ENCODE measurements around the gene LHPP. TPM values are rescaled to one million over a fixed set of nuclear protein-coding genes. Genes with fewer than 3 reads are reported as not detected.

Gene LHPP
- total RNA-seq, 1 donor from 2014 or later, result 24.5 TPM

DNA sequence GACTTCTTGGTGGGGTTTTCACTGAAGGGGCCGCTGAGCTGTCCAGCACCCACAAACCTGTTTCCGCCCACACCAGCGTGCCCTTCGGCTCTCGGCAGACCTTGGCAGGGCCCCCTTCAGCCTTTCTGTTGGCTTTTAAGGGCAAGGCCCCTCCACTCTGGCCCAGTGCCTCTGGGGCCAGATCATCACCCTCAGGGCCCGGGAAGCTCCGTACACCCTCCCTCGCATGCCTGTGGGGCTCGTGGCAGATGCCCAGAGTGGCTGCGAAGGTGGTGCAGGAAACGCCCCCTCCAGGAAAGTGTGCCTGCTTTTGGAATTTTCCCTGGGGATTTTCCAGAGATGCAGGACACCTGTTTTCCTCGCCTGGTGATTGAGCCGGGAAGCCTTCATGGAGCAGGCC, 7.0 kb downstream of the LHPP start:
- Histone ChIP-seq H3K4me1 (peaks cover 20% of the 10 kb centered on the region), H3K9me3 (ENCODE audit: low read depth) (no peaks in the 10 kb centered on the region), H3K27me3 (no peaks in the 10 kb centered on the region), H3K79me2 (ENCODE audit: low read depth) (no peaks in the 10 kb centered on the region), H3K4me3 (no peak overlapping the region), H2AFZ (replicated peaks) (no peak overlapping the region), H3K27ac (no peak overlapping the region), H3K36me3 (no peaks in the 10 kb centered on the region), H3K9ac (no peak overlapping the region), H4K20me1 (ENCODE audit: low read depth) (peaks cover 32% of the 10 kb centered on the region), H3F3A (ENCODE audit: low read depth) (peaks cover 38% of the 10 kb centered on the region), H3K4me2 (no peak overlapping the region)
- H3K4me3 Mint-ChIP-seq, result no peak overlapping the region
- no peak for DNase-seq (ENCODE audit: low spot score)
- H3K27me3 Mint-ChIP-seq (ENCODE audit: insufficient read depth, low read depth), result peaks cover 20% of the 10 kb centered on the region
- no peaks in the 10 kb centered on the region for H3K9me3 Mint-ChIP-seq
- no peak for TF ChIP-seq CTCF (IDR thresholded peaks at IDR 0.05)
- TF ChIP-seq EZH2phosphoT487 (IDR thresholded peaks at IDR 0.05), result no peak
- no peak for TF ChIP-seq EZH2 (IDR thresholded peaks at IDR 0.05)
- no peaks in the 10 kb centered on the region for H3K36me3 Mint-ChIP-seq
- peaks cover 35% of the 10 kb centered on the region for H3K4me1 Mint-ChIP-seq
- H3K27ac Mint-ChIP-seq, result no peak overlapping the region

GRCh38 chr10:124469956-124470484, 8.4 kb downstream of the LHPP start:
- Histone ChIP-seq H3K36me3 (no peaks in the 10 kb centered on the region), H3K4me2 (peak overlapping the region; percentile 50), H3K79me2 (ENCODE audit: low read depth) (no peaks in the 10 kb centered on the region), H2AFZ (replicated peaks) (peak overlapping the region; percentile 60), H3K4me3 (peak overlapping the region; percentile 4), H3K9ac (no peak overlapping the region), H3K9me3 (ENCODE audit: low read depth) (no peaks in the 10 kb centered on the region), H3K4me1 (peaks cover 20% of the 10 kb centered on the region), H3K27me3 (no peaks in the 10 kb centered on the region), H4K20me1 (ENCODE audit: low read depth) (peaks cover 32% of the 10 kb centered on the region), H3F3A (ENCODE audit: low read depth) (peaks cover 38% of the 10 kb centered on the region), H3K27ac (no peak overlapping the region)
- no peaks in the 10 kb centered on the region for H3K9me3 Mint-ChIP-seq
- H3K4me1 Mint-ChIP-seq, result peaks cover 29% of the 10 kb centered on the region
- no peak overlapping the region for H3K27ac Mint-ChIP-seq
- H3K4me3 Mint-ChIP-seq, result no peak overlapping the region
- peak; percentile 84 for DNase-seq (ENCODE audit: low spot score)
- peaks cover 16% of the 10 kb centered on the region for H3K27me3 Mint-ChIP-seq (ENCODE audit: insufficient read depth, low read depth)
- TF ChIP-seq EZH2 (IDR thresholded peaks at IDR 0.05), result no peak
- TF ChIP-seq EZH2phosphoT487 (IDR thresholded peaks at IDR 0.05), result no peak
- TF ChIP-seq CTCF (IDR thresholded peaks at IDR 0.05), result no peak
- no peaks in the 10 kb centered on the region for H3K36me3 Mint-ChIP-seq

DNA sequence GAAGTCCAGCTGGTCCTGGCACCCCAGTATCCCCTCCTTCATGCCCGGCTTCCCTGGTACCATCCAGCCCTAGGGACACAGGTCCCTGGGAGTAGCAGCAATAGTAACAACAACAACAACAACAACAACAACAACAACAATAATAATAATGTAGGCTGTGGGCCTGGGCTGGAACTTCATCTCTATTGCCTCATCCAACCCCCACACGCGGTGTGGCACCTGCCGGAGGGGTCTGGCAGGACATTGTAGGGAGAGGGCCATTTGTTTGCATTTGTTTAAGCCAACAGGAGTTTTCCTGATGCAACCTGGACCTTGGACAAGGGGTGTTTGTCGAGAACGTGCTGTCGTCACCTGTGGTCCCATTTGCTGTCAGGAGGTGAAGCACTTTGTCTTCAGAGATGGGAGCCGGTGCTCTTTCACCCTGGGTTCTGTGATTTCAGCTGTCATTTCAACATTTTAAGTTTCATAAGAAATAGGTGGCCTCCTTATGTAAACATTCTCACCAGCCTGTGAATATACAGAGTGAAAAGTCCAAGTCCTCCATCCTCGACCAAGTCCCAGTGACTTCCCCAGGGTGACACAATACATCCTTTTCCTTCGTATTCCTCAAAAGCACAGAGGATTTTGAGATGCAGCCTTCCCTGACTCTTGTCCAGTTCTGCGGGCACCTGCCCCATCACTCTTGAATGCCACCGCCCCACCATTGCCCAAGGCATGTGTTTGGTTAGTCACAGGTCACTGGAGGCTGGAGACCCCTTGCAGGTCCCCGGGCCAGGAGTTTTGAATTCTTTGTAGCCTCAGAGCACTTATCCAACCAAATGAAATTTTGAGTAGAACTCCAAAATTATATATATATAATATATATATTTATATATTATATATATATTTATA, 9.2 kb downstream of the LHPP start:
- Mint-ChIP-seq H3K27me3 (ENCODE audit: insufficient read depth, low read depth) (peaks cover 16% of the 10 kb centered on the region), H3K4me3 (no peak overlapping the region), H3K9me3 (no peaks in the 10 kb centered on the region), H3K4me1 (peaks cover 30% of the 10 kb centered on the region), H3K27ac (no peak overlapping the region), H3K36me3 (no peaks in the 10 kb centered on the region)
- H3K4me1 ChIP-seq, result peaks cover 20% of the 10 kb centered on the region
- H3K36me3 ChIP-seq, result no peaks in the 10 kb centered on the region
- H3K9me3 ChIP-seq (ENCODE audit: low read depth), result no peaks in the 10 kb centered on the region
- TF ChIP-seq CTCF (IDR thresholded peaks at IDR 0.05) (no peak), EZH2 (IDR thresholded peaks at IDR 0.05) (no peak), EZH2phosphoT487 (IDR thresholded peaks at IDR 0.05) (no peak)
- H3F3A ChIP-seq (ENCODE audit: low read depth), result peaks cover 38% of the 10 kb centered on the region
- no peak overlapping the region for H2AFZ ChIP-seq (replicated peaks)
- H3K4me2 ChIP-seq, result peak overlapping the region; percentile 50
- peak; percentile 26 for DNase-seq (ENCODE audit: low spot score)
- H3K27ac ChIP-seq, result no peak overlapping the region
- no peaks in the 10 kb centered on the region for H3K79me2 ChIP-seq (ENCODE audit: low read depth)
- H3K27me3 ChIP-seq, result no peaks in the 10 kb centered on the region
- peaks cover 32% of the 10 kb centered on the region for H4K20me1 ChIP-seq (ENCODE audit: low read depth)
- H3K4me3 ChIP-seq, result no peak overlapping the region
- H3K9ac ChIP-seq, result no peak overlapping the region

All from neural progenitor cell (in vitro differentiated cells).